ENCODE measurements around the gene MRPS18A.

Gene MRPS18A

GRCh38 chr6:43724354-43724753 lies 36.8 kb upstream of the MRPS18A start:
- H3K9me2 ChIP-seq (replicated peaks; ENCODE audit: insufficient read depth, low read length), result no peaks in the 10 kb centered on the region
- H3K27me3 ChIP-seq (ENCODE audit: low read length), result no peaks in the 10 kb centered on the region
- peak overlapping the region; percentile 7 for H2AFZ ChIP-seq (ENCODE audit: low read depth, low read length, severe bottlenecking)
- H3F3A ChIP-seq (ENCODE audit: insufficient read depth), result peaks cover 11% of the 10 kb centered on the region
- TF ChIP-seq EZH2phosphoT487 (conservative IDR thresholded peaks at IDR 0.05; ENCODE audit: low read length) (no peak), CTCF (IDR thresholded peaks at IDR 0.05; ENCODE audit: insufficient read depth, low read length, poor library complexity, severe bottlenecking) (no peak)
- H3K36me3 ChIP-seq (ENCODE audit: low read length), result no peaks in the 10 kb centered on the region
- peak overlapping the region; percentile 2 for H3K4me3 ChIP-seq (ENCODE audit: insufficient read depth, low read length, poor library complexity, severe bottlenecking)
- peak overlapping the region; percentile 43 for H3K9ac ChIP-seq (ENCODE audit: low read length)
- H3K9me3 ChIP-seq (ENCODE audit: insufficient read depth, low read length), result no peaks in the 10 kb centered on the region
- no peaks in the 10 kb centered on the region for H3K79me2 ChIP-seq (ENCODE audit: insufficient read depth, low read length)
- peak overlapping the region; percentile 47 for H3K4me2 ChIP-seq (ENCODE audit: low read depth, low read length, poor library complexity, severe bottlenecking)
- peak overlapping the region; percentile 56 for H3K27ac ChIP-seq (ENCODE audit: low read depth, low read length)
- H4K20me1 ChIP-seq (ENCODE audit: low read depth, low read length), result no peaks in the 10 kb centered on the region

- peaks cover 11% of the 10 kb centered on the region for H3F3A ChIP-seq (ENCODE audit: insufficient read depth)
- H3K9me2 ChIP-seq (replicated peaks; ENCODE audit: insufficient read depth, low read length), result no peaks in the 10 kb centered on the region
- no peak overlapping the region for H2AFZ ChIP-seq (ENCODE audit: low read depth, low read length, severe bottlenecking)
- no peaks in the 10 kb centered on the region for H3K9me3 ChIP-seq (ENCODE audit: insufficient read depth, low read length)
- TF ChIP-seq CTCF (IDR thresholded peaks at IDR 0.05; ENCODE audit: insufficient read depth, low read length, poor library complexity, severe bottlenecking), result peak; percentile 91
- TF ChIP-seq EZH2phosphoT487 (conservative IDR thresholded peaks at IDR 0.05; ENCODE audit: low read length), result no peak
- peak overlapping the region; percentile 43 for H3K9ac ChIP-seq (ENCODE audit: low read length)
- H3K4me3 ChIP-seq (ENCODE audit: insufficient read depth, low read length, poor library complexity, severe bottlenecking), result peak overlapping the region; percentile 2
- H3K27ac ChIP-seq (ENCODE audit: low read depth, low read length), result peak overlapping the region; percentile 56
- no peaks in the 10 kb centered on the region for H3K36me3 ChIP-seq (ENCODE audit: low read length)
- peak overlapping the region; percentile 47 for H3K4me2 ChIP-seq (ENCODE audit: low read depth, low read length, poor library complexity, severe bottlenecking)
- no peaks in the 10 kb centered on the region for H3K27me3 ChIP-seq (ENCODE audit: low read length)
- no peaks in the 10 kb centered on the region for H4K20me1 ChIP-seq (ENCODE audit: low read depth, low read length)
- H3K79me2 ChIP-seq (ENCODE audit: insufficient read depth, low read length), result no peaks in the 10 kb centered on the region
Observed at GRCh38 chr6:43723737-43724295, 36.2 kb upstream of the MRPS18A start.

GRCh38 chr6:43722920-43723545 lies 35.4 kb upstream of the MRPS18A start:
- Histone ChIP-seq H3K4me2 (ENCODE audit: low read depth, low read length, poor library complexity, severe bottlenecking) (no peak overlapping the region), H2AFZ (ENCODE audit: low read depth, low read length, severe bottlenecking) (no peak overlapping the region), H3K9me2 (replicated peaks; ENCODE audit: insufficient read depth, low read length) (no peaks in the 10 kb centered on the region), H3K27me3 (ENCODE audit: low read length) (no peaks in the 10 kb centered on the region), H3K9me3 (ENCODE audit: insufficient read depth, low read length) (no peaks in the 10 kb centered on the region), H3K4me3 (ENCODE audit: insufficient read depth, low read length, poor library complexity, severe bottlenecking) (no peak overlapping the region), H3F3A (ENCODE audit: insufficient read depth) (peaks cover 11% of the 10 kb centered on the region), H3K27ac (ENCODE audit: low read depth, low read length) (no peak overlapping the region), H3K9ac (ENCODE audit: low read length) (no peak overlapping the region), H3K36me3 (ENCODE audit: low read length) (no peaks in the 10 kb centered on the region), H4K20me1 (ENCODE audit: low read depth, low read length) (no peaks in the 10 kb centered on the region), H3K79me2 (ENCODE audit: insufficient read depth, low read length) (no peaks in the 10 kb centered on the region)
- TF ChIP-seq EZH2phosphoT487 (conservative IDR thresholded peaks at IDR 0.05; ENCODE audit: low read length) (no peak), CTCF (IDR thresholded peaks at IDR 0.05; ENCODE audit: insufficient read depth, low read length, poor library complexity, severe bottlenecking) (no peak)
